CD1c-positive myeloid dendritic cell (primary cell): Measurements from ENCODE around the gene PLD5.
"Not testable (repeated sequence)": the region's sequence is repeated elsewhere in the genome, so short reads cannot be mapped to it uniquely, and the experiment has no call there.

Source experiments
- DNase-seq: peaks from one replicate; pipeline ENCODE4 v3.0.0-alpha.2; 2016; ENCODE audit errors: extremely low spot score

PLD5 gene

GRCh38 chr1:242426271-242426905 lies 98.1 kb downstream of the PLD5 start:
- no peak for DNase-seq

GRCh38 chr1:242425232-242425631 lies 99.3 kb downstream of the PLD5 start:
- no peak for DNase-seq

- DNase-seq = no peak
Measured at GRCh38 chr1:242416657-242417056, 107.8 kb downstream of the PLD5 start.

- DNase-seq = no peak
Measured at GRCh38 chr1:242412921-242413320, 111.6 kb downstream of the PLD5 start.

GRCh38 chr1:242411901-242412300 lies 112.6 kb downstream of the PLD5 start:
- DNase-seq = no peak

- no peak for DNase-seq
Measured at GRCh38 chr1:242405947-242406346, 118.5 kb downstream of the PLD5 start.

GRCh38 chr1:242404296-242404695 lies 120.2 kb downstream of the PLD5 start:
- no peak for DNase-seq

GRCh38 chr1:242402956-242403355 lies 121.5 kb downstream of the PLD5 start:
- no peak for DNase-seq

- DNase-seq = no peak
Measured at GRCh38 chr1:242401937-242402336, 122.6 kb downstream of the PLD5 start.

- no peak for DNase-seq
Measured at GRCh38 chr1:242398351-242398750, 126.1 kb downstream of the PLD5 start.

- DNase-seq = no peak
Measured at GRCh38 chr1:242391896-242392295, 132.6 kb downstream of the PLD5 start.

GRCh38 chr1:242376121-242376520 lies 148.4 kb downstream of the PLD5 start:
- DNase-seq = not testable (repeated sequence)

- DNase-seq = not testable (repeated sequence)
Measured at GRCh38 chr1:242350446-242350845, 174.1 kb downstream of the PLD5 start.

GRCh38 chr1:242349636-242350035 lies 174.9 kb downstream of the PLD5 start:
- no peak for DNase-seq

GRCh38 chr1:242330865-242331264 lies 193.6 kb downstream of the PLD5 start:
- DNase-seq = not testable (repeated sequence)

GRCh38 chr1:242327381-242327780 lies 197.1 kb downstream of the PLD5 start:
- not testable (repeated sequence) for DNase-seq

GRCh38 chr1:242321981-242322380 lies 202.5 kb downstream of the PLD5 start:
- DNase-seq = not testable (repeated sequence)

- no peak for DNase-seq
Measured at GRCh38 chr1:242318140-242318539, 206.4 kb downstream of the PLD5 start.

- DNase-seq = not testable (repeated sequence)
Measured at GRCh38 chr1:242314865-242315264, 209.6 kb downstream of the PLD5 start.

GRCh38 chr1:242314085-242314649 lies 210.3 kb downstream of the PLD5 start:
- DNase-seq = not testable (repeated sequence)

GRCh38 chr1:242308681-242309080 lies 215.8 kb downstream of the PLD5 start:
- DNase-seq = not testable (repeated sequence)

GRCh38 chr1:242293781-242294180 lies 230.7 kb downstream of the PLD5 start:
- DNase-seq = not testable (repeated sequence)

- not testable (repeated sequence) for DNase-seq
Measured at GRCh38 chr1:242288067-242288466, 236.4 kb downstream of the PLD5 start.
